ENCODE measurements around the gene RSPH4A.

Gene RSPH4A

DNA sequence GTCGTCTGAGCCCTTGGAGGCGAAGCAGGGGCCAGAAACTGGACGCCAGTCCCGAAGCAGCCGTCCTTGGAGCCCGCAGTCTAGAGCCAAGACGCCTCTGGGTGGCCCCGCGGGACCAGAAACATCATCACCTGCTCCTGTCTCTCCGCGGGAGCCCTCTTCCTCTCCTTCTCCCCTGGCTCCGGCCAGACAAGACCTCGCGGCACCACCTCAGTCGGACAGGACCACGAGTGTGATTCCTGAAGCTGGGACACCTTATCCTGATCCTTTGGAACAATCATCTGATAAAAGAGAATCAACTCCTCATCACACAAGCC is 416 bp downstream of the RSPH4A start:
- no peak for DNase-seq (ENCODE audit: low read depth in 1 of 2, low spot score in 1 of 2)
- TF ChIP-seq SPI1 (IDR thresholded peaks at IDR 0.05; ENCODE audit: borderline replicate concordance, low read depth), result no peak
- TF ChIP-seq GABPA (IDR thresholded peaks at IDR 0.05; ENCODE audit: low read depth), result no peak
- TF ChIP-seq, protein P1, sequence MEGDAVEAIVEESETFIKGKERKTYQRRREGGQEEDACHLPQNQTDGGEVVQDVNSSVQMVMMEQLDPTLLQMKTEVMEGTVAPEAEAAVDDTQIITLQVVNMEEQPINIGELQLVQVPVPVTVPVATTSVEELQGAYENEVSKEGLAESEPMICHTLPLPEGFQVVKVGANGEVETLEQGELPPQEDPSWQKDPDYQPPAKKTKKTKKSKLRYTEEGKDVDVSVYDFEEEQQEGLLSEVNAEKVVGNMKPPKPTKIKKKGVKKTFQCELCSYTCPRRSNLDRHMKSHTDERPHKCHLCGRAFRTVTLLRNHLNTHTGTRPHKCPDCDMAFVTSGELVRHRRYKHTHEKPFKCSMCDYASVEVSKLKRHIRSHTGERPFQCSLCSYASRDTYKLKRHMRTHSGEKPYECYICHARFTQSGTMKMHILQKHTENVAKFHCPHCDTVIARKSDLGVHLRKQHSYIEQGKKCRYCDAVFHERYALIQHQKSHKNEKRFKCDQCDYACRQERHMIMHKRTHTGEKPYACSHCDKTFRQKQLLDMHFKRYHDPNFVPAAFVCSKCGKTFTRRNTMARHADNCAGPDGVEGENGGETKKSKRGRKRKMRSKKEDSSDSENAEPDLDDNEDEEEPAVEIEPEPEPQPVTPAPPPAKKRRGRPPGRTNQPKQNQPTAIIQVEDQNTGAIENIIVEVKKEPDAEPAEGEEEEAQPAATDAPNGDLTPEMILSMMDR (IDR thresholded peaks at IDR 0.05; ENCODE audit: insufficient read depth, low read length), result no peak
- no peak for TF ChIP-seq POLR2AphosphoS5 (IDR thresholded peaks at IDR 0.05; ENCODE audit: low read depth)
- TF ChIP-seq REST (IDR thresholded peaks at IDR 0.05; ENCODE audit: insufficient replicate concordance, low read depth), result no peak
- Histone ChIP-seq H3K27ac (replicated peaks) (no peak overlapping the region), H3K27me3 (ENCODE audit: insufficient read depth, poor library complexity, severe bottlenecking) (peaks cover 4% of the 10 kb centered on the region), H3K4me3 (replicated peaks; ENCODE audit: insufficient read depth, low read length) (peak overlapping the region; percentile 26)

DNA sequence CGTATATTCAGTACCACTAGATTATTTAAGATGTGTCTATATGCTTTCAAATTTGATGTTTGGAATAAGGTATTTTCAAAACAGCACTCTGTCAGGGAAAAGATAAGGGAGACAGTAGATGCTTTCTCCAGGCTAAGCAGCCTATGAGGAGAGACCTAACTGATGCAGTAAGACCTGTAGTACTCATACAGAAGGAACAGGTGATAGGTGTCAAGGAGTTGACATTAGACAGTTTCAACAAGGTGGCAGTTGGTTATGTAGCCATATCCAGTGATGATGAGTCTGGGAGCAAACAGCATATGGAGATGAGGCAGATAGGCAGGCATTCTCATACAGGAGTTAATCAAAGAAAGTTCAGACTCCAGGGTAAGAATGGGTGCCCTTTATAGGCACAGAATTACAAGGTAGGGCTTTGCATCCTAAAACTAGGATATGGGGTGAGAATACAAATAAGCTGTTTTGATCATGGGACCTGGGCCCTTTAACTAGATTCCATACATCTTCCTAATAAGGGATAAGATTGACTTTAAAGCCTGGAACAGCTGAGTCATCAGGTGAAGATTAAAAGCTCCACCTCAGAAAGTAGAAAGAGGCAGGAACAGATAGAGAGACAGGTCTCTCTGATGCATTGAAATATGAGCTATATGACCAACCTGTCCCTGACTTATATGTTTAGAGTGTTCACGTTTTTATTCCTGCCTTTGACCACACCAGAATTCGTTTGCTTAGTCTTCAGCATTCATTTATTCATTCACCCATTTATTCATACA is 7.9 kb downstream of the RSPH4A start:
- H3K27ac ChIP-seq (replicated peaks), result no peak overlapping the region
- DNase-seq (ENCODE audit: low read depth in 1 of 2, low spot score in 1 of 2), result no peak
- TF ChIP-seq POLR2AphosphoS5 (IDR thresholded peaks at IDR 0.05; ENCODE audit: low read depth) (no peak), REST (IDR thresholded peaks at IDR 0.05; ENCODE audit: insufficient replicate concordance, low read depth) (no peak), GABPA (IDR thresholded peaks at IDR 0.05; ENCODE audit: low read depth) (no peak), SPI1 (IDR thresholded peaks at IDR 0.05; ENCODE audit: borderline replicate concordance, low read depth) (no peak)
- TF ChIP-seq, protein P1 (IDR thresholded peaks at IDR 0.05; ENCODE audit: insufficient read depth, low read length), result no peak
- H3K27me3 ChIP-seq (ENCODE audit: insufficient read depth, poor library complexity, severe bottlenecking), result no peaks in the 10 kb centered on the region
- H3K4me3 ChIP-seq (replicated peaks; ENCODE audit: insufficient read depth, low read length), result no peak overlapping the region

DNA sequence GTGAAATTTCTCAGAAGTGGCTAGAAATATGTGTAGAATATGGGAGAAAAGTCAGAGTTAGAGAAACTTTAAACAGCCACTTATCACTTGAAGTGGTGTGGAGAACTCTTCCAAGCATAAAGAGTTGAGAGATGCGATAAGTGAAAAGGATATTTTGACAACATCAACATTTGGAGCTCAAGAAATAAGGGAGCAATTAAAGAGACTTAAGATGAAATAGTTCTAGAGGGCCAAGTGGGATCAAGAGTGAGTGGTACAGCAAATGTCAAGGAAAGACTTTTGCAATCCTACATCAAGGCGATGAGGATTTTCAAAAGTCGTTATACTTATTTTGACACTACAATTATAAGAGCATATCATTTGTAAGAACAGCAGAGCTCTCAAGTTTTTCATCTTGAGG is 9.6 kb downstream of the RSPH4A start:
- TF ChIP-seq GABPA (IDR thresholded peaks at IDR 0.05; ENCODE audit: low read depth) (no peak), POLR2AphosphoS5 (IDR thresholded peaks at IDR 0.05; ENCODE audit: low read depth) (no peak), SPI1 (IDR thresholded peaks at IDR 0.05; ENCODE audit: borderline replicate concordance, low read depth) (no peak), REST (IDR thresholded peaks at IDR 0.05; ENCODE audit: insufficient replicate concordance, low read depth) (no peak)
- TF ChIP-seq, protein P1 (IDR thresholded peaks at IDR 0.05; ENCODE audit: insufficient read depth, low read length), result no peak
- Histone ChIP-seq H3K4me3 (replicated peaks; ENCODE audit: insufficient read depth, low read length) (no peak overlapping the region), H3K27me3 (ENCODE audit: insufficient read depth, poor library complexity, severe bottlenecking) (no peaks in the 10 kb centered on the region), H3K27ac (replicated peaks) (no peak overlapping the region)
- DNase-seq (ENCODE audit: low read depth in 1 of 2, low spot score in 1 of 2), result no peak
